ENCODE measurements around the gene PPIA. TPM values are rescaled to one million over a fixed set of nuclear protein-coding genes. Genes with fewer than 3 reads are reported as not detected.
A peak's percentile ranks its signal among the peaks of the same experiment; 100 is the strongest.
"Not testable (repeated sequence)": the region's sequence is repeated elsewhere in the genome, so short reads cannot be mapped to it uniquely, and the experiment has no call there.

PPIA gene
- total RNA-seq, 4 donors from 2014 or later, result 474 to 1,393 (median 544) TPM

- DNase-seq, result no peak
- Histone ChIP-seq H3K27ac (peak overlapping the region; percentile 78 to 82), H3K27me3 (no peaks in the 10 kb centered on the region), H3K4me1 (peaks cover 0 to 16% of the 10 kb centered on the region in 2 donors), H3K9me3 (no peaks in the 10 kb centered on the region), H3K4me3 (no peak overlapping the region), H3K36me3 (no peaks in the 10 kb centered on the region)
- intact Hi-C loops (cut with DNase I; ENCODE audit: low total_unique reads), result no loop called here
- TF ChIP-seq, protein P1, sequence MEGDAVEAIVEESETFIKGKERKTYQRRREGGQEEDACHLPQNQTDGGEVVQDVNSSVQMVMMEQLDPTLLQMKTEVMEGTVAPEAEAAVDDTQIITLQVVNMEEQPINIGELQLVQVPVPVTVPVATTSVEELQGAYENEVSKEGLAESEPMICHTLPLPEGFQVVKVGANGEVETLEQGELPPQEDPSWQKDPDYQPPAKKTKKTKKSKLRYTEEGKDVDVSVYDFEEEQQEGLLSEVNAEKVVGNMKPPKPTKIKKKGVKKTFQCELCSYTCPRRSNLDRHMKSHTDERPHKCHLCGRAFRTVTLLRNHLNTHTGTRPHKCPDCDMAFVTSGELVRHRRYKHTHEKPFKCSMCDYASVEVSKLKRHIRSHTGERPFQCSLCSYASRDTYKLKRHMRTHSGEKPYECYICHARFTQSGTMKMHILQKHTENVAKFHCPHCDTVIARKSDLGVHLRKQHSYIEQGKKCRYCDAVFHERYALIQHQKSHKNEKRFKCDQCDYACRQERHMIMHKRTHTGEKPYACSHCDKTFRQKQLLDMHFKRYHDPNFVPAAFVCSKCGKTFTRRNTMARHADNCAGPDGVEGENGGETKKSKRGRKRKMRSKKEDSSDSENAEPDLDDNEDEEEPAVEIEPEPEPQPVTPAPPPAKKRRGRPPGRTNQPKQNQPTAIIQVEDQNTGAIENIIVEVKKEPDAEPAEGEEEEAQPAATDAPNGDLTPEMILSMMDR (IDR thresholded peaks at IDR 0.05), result no peak
- TF ChIP-seq POLR2A (IDR thresholded peaks at IDR 0.05), result no peak
Observed at GRCh38 chr7:44769776-44770294, 26.6 kb upstream of the PPIA start.

DNA sequence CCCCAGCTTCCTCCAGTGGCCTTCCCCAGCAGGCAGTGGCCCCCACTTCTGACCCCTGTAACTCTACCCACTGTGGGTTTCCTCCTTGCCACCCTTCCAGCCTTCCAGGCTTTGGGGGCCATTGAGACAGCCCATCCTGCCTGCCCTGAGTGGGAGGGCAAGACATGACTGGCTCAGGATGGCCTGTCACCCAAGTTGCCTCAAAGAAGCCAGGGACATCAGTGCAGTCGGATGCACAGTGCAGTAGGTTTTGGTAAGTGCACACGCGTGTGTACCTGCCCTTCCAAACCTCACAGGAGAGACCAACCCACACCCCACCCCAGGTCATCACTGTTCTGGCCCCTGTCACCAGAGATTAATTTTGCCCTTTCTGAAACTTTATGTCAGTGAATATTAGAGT, 25.1 kb upstream of the PPIA start:
- no peaks in the 10 kb centered on the region for H3K9me3 ChIP-seq
- no peaks in the 10 kb centered on the region for H3K27me3 ChIP-seq
- TF ChIP-seq POLR2A (IDR thresholded peaks at IDR 0.05), result no peak
- TF ChIP-seq, protein P1 (IDR thresholded peaks at IDR 0.05), result no peak
- H3K27ac ChIP-seq, result no peak overlapping the region
- H3K4me3 ChIP-seq, result no peak overlapping the region
- H3K4me1 ChIP-seq, result peaks cover 0 to 16% of the 10 kb centered on the region in 2 donors
- intact Hi-C loops (cut with DNase I; ENCODE audit: low total_unique reads), result no loop called here
- H3K36me3 ChIP-seq, result no peaks in the 10 kb centered on the region
- no peak for DNase-seq

DNA sequence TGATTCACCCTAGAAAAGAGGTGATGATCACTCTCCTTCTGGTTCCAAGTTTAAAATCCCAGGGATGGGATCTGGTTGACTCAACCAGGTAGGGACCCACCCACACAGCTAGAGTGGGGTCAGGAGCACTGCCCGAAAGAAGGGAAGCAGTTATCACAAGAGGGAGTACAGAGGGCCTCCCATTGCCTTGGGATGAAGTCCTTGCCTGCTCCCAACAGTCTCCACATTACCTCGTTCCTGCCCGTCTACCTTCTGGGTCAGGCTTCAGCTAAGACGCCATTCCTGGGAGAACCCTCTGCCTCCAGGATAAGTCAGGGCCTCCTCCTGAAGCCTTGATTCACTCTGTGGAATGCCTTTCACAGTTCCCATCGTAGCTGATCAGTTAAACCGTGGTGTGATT, 24.0 kb upstream of the PPIA start:
- intact Hi-C loops (cut with DNase I; ENCODE audit: low total_unique reads), result no loop called here

GRCh38 chr7:44772867-44773266, 23.6 kb upstream of the PPIA start:
- no peak overlapping the region for H3K4me3 ChIP-seq
- intact Hi-C loops (cut with DNase I; ENCODE audit: low total_unique reads), result no loop called here
- DNase-seq, result no peak
- H3K36me3 ChIP-seq, result no peaks in the 10 kb centered on the region
- H3K4me1 ChIP-seq, result peaks cover 0 to 14% of the 10 kb centered on the region in 2 donors
- TF ChIP-seq, protein P1 (IDR thresholded peaks at IDR 0.05), result no peak
- no peak for TF ChIP-seq POLR2A (IDR thresholded peaks at IDR 0.05)
- H3K27me3 ChIP-seq, result no peaks in the 10 kb centered on the region
- no peaks in the 10 kb centered on the region for H3K9me3 ChIP-seq
- H3K27ac ChIP-seq, result no peak overlapping the region

More for the DNA sequence above, 24.0 kb upstream of the PPIA start:
- no peaks in the 10 kb centered on the region for H3K36me3 ChIP-seq
- no peak overlapping the region for H3K4me3 ChIP-seq
- H3K9me3 ChIP-seq, result no peaks in the 10 kb centered on the region
- peaks cover 0 to 16% of the 10 kb centered on the region in 2 donors for H3K4me1 ChIP-seq
- TF ChIP-seq POLR2A (IDR thresholded peaks at IDR 0.05), result no peak
- no peaks in the 10 kb centered on the region for H3K27me3 ChIP-seq
- no peak for DNase-seq
- H3K27ac ChIP-seq, result no peak overlapping the region

DNA sequence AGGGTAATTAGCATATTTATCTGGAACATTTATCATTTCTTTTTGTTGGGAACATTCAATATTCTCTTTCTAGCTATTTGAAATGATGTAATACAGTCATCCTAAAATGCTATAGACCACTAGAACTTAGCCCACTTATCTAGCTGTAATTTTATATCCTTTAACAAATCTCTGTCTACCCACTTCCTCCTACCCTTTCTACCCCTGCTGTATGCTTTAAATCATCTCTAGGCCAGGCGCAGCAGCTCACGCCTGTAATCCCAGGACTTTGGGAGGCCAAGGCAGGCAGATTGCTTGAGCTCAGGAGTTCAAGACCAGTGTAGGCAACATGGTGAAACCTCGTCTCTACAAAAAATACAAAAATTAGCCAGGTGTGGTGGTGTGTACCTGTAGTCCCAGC, 22.0 kb upstream of the PPIA start:
- intact Hi-C loops (cut with DNase I; ENCODE audit: low total_unique reads); H3K9me3 ChIP-seq; DNase-seq; H3K36me3 ChIP-seq; H3K4me3 ChIP-seq; H3K4me1 ChIP-seq; H3K27ac ChIP-seq; H3K27me3 ChIP-seq: not testable (repeated sequence)

DNA sequence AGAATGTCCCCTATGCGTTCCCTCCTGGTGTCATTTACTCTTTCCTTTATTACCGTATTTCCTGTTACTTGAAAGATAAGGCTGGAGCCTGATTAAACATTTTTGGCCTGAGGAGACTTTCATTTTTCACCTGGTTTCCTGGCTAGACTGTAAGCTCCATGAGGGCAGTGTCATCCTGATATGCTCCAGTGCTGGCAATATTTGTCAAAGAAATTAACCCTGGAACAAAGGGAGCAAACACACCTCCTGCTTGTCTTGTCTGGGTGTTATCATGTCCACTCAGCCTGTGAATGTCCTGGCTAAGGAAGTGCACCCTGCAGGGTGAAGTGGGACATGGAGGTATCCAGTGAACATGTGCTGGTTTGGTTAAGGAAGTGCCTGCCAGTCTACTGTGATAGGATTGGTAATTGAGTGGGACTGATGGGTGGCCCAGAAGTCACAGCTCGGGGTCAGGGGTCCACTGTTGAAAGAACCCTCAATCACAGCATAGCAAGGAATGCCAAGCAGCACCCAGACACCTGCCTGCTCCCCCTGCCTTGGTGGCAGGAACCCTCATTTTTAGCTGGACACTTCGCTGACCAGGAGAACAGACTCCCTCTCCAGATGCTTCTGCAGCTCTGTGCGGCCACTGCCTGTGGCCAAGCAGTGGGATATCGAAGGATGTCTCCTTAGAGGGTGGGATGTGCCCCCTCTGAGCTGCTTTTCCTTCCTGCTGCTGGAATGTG, 20.9 kb upstream of the PPIA start:
- H3K27me3 ChIP-seq, result no peaks in the 10 kb centered on the region
- no peak overlapping the region for H3K27ac ChIP-seq
- no peak for DNase-seq
- TF ChIP-seq, protein P1 (IDR thresholded peaks at IDR 0.05), result no peak
- no peak for TF ChIP-seq POLR2A (IDR thresholded peaks at IDR 0.05)
- no peak overlapping the region for H3K4me3 ChIP-seq
- H3K4me1 ChIP-seq, result no peaks in the 10 kb centered on the region
- intact Hi-C loops (cut with DNase I; ENCODE audit: low total_unique reads), result no loop called here
- no peaks in the 10 kb centered on the region for H3K36me3 ChIP-seq
- no peaks in the 10 kb centered on the region for H3K9me3 ChIP-seq

Data from uterus (tissue), 4 donors.